ENCODE measurements around the gene EGR1.

- TF ChIP-seq CTCF (conservative IDR thresholded peaks at IDR 0.05) (no peak), ZFX (IDR thresholded peaks at IDR 0.05) (no peak)
Observed at GRCh38 chr5:138441221-138441620, 24.1 kb upstream of the EGR1 start.
